Central memory CD4-positive, alpha-beta T cell (primary cell): ENCODE data around the gene TOP1.

Experiments used
- DNase-seq: peaks from one replicate; pipeline ENCODE4 v3.0.0; 2022

TOP1 gene

GRCh38 chr20:41170386-41171105 lies 141.9 kb downstream of the TOP1 start:
- no peak for DNase-seq

DNA sequence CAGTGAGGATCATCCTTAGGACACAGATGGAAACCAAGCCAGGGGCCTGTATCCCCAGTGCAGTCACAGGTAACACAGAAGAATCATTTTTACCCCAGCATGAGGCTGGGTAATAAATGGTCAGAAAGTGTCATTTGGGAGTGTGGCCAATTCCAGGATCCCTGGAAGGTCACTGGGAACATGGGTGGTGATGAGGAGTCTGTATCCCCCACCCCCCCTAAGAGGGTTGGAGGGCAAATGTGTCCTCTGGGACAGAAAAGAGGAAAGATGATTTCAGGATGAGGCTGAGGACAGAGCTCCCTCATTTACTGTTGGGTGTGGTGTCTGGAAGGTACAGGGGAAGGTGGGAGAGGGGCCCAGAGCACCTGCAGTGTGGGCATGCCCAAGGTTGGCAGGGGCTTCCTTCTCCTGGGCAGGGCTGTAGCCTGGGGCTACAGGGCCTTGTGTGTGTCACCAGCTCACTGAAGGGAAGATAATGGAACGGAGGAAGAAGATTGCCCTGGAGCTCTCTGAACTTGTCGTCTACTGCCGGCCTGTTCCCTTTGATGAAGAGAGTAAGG lies 143.2 kb downstream of the TOP1 start:
- DNase-seq: no peak

DNA sequence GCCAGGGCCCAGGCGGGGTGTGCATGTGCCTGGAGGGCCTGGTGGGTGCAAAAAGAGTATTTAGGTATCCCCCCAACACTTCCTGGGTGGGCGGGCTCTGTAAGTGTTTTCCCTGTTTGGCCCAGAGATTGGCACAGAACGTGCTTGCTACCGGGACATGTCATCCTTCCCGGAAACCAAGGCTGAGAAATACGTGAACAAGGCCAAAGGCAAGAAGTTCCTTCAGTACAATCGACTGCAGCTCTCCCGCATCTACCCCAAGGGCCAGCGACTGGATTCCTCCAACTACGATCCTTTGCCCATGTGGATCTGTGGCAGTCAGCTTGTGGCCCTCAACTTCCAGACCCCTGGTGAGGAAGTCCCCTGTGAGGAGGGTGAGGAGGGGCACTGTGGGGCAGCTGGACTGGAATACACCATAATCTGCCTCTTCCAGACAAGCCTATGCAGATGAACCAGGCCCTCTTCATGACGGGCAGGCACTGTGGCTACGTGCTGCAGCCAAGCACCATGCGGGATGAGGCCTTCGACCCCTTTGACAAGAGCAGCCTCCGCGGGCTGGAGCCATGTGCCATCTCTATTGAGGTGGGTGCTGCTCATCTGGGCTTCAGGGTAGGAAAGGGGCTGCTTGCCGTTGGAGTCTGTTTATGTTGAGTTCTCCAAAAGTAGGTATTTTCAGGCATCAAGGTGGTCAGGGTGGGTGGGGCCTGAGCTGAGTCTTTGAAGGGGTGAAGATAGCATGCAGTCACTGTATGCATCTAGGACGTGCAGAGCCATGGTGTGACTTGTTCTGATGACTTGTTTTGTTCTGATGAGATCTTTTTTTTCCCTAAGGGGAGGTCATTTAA lies 143.9 kb downstream of the TOP1 start:
- no peak for DNase-seq

DNA sequence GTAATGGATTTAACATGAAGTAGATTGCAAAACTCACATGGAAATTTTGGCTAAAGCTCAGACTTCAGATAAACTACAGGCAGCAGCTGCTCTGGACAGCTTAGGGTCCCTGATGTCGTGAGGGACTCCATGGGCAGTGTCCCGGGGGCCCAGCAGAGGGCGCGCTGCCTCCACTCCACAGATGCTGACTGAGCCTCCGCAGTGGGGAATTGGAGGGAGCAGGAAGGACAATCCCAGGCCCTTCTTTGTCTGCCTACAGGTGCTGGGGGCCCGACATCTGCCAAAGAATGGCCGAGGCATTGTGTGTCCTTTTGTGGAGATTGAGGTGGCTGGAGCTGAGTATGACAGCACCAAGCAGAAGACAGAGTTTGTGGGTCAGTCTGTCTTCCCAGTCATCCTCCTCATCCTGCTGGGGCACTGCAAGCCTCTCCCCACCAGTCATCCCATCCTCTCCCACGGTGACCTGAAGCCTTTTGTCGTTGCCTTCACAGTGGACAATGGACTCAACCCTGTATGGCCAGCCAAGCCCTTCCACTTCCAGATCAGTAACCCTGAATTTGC lies 144.6 kb downstream of the TOP1 start:
- peak; percentile 45 for DNase-seq

DNA sequence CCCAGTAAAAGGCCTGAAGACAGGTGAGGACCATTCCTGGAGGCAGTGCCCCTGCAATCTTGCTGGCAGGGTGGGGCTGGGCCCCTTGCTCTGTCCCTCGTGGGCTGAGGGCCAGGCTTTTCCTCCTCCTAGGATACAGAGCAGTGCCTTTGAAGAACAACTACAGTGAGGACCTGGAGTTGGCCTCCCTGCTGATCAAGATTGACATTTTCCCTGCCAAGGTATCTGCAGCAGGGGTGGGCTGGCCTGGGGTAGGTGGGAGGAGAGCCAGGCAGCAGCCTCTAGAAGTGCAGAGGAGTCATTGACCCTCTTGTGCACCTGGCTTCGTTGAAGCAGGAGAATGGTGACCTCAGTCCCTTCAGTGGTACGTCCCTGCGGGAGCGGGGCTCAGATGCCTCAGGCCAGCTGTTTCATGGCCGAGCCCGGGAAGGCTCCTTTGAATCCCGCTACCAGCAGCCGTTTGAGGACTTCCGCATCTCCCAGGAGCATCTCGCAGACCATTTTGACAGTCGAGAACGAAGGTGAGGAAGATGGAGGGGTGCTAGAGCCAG lies 145.2 kb downstream of the TOP1 start:
- no peak for DNase-seq
